GM12891 (cell line): Measurements from ENCODE around the gene BCAN.

Experiments used
- POLR2A ChIP-seq: IDR thresholded peaks from 2 replicates; pipeline ENCODE4 v1.6.1; 2011; ENCODE audit warnings: low read depth, low read length, control low read depth
- POU2F2 ChIP-seq: IDR thresholded peaks from 2 replicates; pipeline ENCODE4 v1.6.1; 2011; ENCODE audit warnings: low read depth, mild to moderate bottlenecking, control low read depth, low read length, moderate library complexity

DNA sequence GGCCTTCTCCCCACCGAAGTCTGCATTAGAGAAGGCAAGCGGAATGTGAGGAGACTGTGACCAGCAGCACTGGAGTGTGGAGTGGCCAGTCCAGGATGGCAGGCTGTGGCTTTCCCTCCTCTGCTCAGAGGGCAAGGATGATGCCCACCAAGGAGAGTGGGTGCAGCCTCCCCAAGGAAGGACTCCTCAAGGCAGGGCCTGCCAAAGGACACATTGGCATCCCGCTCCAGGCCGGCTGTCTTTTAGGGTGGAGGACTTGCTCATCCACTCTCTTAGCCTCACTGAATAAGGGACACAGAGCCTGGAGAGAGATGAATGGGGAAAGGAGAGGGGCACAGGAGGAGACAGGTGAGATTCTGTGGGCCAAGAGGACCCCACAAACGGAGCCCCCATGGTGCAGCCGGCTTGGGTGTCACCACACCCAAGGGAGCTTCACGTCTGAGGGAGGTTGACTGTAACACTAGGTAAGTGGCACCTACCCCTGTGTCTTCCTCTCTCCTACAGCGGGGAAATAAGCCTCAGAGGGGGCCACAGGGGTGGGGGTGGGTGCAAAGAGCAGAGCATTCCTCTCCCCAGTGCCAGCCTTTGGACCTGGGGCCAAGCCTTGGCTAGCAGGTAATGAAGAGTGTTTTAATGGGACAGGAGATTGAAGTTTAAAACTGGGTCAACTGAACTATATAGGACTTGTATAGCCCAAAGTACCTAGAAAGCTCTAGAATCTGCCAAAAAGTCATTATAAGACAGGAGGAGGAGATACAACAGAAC, 39.5 kb downstream of the BCAN start:
- TF ChIP-seq POLR2A, result no peak
- TF ChIP-seq POU2F2, result no peak
